Uterus (tissue), 2 donors: ENCODE results near the gene WDR5B.

Experiments
- CTCF ChIP-seq, 4 experiments: fragments of 200-600 bp in 2 of 4; fragments of 450-650 bp in 2 of 4; sonication (generic) in 2 of 4; IDR thresholded peaks; one replicate each; pipeline ENCODE4 v1.5.1; 2016 to 2019; ENCODE audit warnings: antibody characterized with exemption in 4 of 4, mild to moderate bottlenecking in 2 of 4, moderate library complexity in 1 of 4
- POLR2A ChIP-seq, 2 donors: fragments of 450-650 bp; IDR thresholded peaks; one replicate each; pipeline ENCODE4 v1.6.1; 2016; ENCODE audit warnings: antibody characterized with exemption in 2 of 2, mild to moderate bottlenecking in 1 of 2, moderate library complexity in 1 of 2

DNA sequence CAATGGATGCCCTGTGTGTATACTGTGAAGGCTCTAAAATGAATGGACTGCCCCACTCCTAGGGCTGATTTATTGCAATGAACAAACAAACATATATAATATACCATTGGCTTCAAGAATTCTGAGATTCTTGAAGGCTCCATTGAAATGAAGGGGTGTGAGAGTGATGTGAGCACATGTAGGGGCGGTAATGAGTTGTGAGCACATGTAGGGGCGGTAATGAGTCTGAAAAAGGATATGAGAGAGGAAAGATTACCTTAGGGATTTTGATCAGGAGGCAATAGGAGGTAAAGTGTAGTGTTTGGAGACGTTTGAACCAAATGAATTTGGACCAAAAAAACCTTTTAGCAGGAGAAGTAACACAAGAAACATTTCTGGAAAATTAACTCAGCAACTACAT, 28.2 kb downstream of the WDR5B start:
- TF ChIP-seq CTCF (IDR thresholded peaks at IDR 0.05) (no peak), POLR2A (IDR thresholded peaks at IDR 0.05) (no peak)
